HK-2 (cell line): ENCODE data around the gene RBM43.

Experiments
- DNase-seq: peaks from one replicate; pipeline ENCODE4 v3.0.0-alpha.2; 2018; ENCODE audit not compliant: unreplicated experiment

RBM43 gene

GRCh38 chr2:151228847-151229512 is 32.7 kb downstream of the RBM43 start:
- no peak for DNase-seq

GRCh38 chr2:151217343-151217742 is 44.3 kb downstream of the RBM43 start:
- no peak for DNase-seq

- no peak for DNase-seq
These were observed 54.6 kb downstream of the RBM43 start for GRCh38 chr2:151207100-151207499.

- DNase-seq = no peak
These were observed 55.2 kb downstream of the RBM43 start for GRCh38 chr2:151206446-151206968.

- no peak for DNase-seq
These were observed 56.1 kb downstream of the RBM43 start for GRCh38 chr2:151205571-151205970.

GRCh38 chr2:151204756-151205155 is 56.9 kb downstream of the RBM43 start:
- no peak for DNase-seq

GRCh38 chr2:151200844-151201243 is 60.8 kb downstream of the RBM43 start:
- DNase-seq = no peak

GRCh38 chr2:151200277-151200676 is 61.4 kb downstream of the RBM43 start:
- no peak for DNase-seq

- DNase-seq = no peak
These were observed 63.0 kb downstream of the RBM43 start for GRCh38 chr2:151198645-151199044.
